ENCODE measurements around the gene EML4.
"Not testable (repeated sequence)": the region's sequence is repeated elsewhere in the genome, so short reads cannot be mapped to it uniquely, and the experiment has no call there.

Gene EML4

GRCh38 chr2:42266236-42266635 is 97.1 kb downstream of the EML4 start:
- ATAC-seq: no peak
- DNase-seq: no peak

DNA sequence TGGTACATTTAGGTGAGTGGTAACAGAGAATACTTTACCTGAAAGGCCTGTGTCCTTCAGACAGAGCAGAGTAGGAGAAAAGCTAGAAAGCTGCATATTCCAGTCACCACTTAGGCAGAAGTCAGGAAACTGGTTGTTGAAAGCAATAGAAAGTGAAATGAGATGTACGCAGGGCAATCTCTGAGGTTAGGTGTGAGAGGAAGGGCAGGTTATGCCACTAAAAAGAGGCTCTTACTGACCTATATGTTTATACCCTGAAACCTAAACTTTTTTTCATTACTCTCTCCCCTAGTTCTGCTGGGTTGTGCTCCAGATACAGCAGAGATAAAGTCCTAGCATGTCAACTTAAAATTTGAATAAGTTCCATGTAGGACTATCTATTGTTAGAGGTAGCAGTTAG is 98.4 kb downstream of the EML4 start:
- ATAC-seq (peak; percentile 52), DNase-seq (no peak)

GRCh38 chr2:42268528-42269151 is 99.5 kb downstream of the EML4 start:
- ATAC-seq (no peak), DNase-seq (no peak)

DNA sequence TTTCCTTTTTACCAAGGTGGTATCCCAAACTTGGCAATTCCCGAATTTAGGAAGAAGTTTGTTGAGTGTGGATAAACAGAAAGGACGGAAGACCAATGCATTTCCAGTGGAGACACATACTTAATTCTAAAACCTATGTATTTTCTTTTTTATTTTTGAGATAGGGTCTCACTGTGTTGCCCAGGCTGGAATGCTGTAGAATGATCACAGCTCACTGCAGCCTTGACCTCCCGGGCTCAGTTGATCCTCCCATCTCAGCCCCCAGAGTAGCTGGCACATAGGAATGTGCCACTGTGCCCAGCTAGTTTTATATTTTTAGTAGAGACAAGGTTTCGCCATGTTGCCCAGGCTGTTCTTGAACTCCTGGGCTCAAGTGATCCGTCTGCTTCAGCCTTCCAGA is 101.6 kb downstream of the EML4 start:
- DNase-seq (no peak), ATAC-seq (no peak)

GRCh38 chr2:42271246-42271645 is 102.1 kb downstream of the EML4 start:
- DNase-seq, ATAC-seq: not testable (repeated sequence)

DNA sequence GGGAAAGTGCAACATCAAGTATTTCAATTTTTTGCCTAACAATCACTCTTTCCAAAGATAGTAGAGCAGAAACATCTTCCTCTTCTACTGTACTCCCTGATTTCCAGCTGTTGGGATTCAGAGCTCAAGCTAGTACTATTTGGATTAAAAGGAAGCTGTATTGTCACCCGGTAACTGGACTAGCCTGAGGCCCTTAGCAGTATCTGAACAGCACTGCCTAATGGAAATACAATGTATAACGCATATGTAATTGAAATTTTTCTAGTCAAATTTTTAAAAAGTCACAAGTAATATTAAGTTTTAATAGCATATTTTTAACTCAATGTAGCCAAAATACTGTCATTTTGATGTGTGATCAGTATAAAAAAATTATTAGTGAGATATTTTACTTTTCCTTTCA is 105.7 kb downstream of the EML4 start:
- no peak for DNase-seq
- ATAC-seq: no peak

DNA sequence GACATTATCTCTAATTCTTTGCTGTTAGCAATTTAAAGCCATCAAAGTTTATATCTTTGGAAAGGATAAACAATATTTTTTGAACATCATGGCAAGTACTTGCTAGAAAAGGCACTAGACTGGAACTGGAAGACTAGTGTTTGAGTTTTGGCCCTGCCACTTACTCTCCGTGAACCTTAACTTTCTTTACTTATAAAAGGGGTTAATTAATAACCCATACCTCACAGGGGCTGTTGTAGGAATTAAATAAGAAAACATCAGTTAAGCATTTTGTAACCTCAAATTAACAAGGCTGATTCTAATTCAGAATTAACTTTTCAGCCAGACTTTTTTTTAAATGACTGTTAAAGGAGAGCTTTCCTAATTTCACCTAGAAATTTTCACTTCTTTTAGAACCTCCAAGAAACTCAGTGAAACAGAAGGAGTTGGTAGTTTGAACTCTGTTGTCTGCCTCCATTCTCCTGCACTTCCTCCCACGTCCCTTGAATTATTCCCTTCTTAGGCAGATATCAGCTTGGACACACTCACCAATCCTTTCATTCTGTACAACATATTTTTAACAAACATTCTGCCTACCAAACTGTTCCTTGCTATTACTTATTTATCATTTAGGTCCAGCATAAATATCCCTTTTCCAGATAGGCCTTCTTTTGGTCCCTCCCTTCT is 112.4 kb downstream of the EML4 start:
- DNase-seq (no peak), ATAC-seq (no peak)

GRCh38 chr2:42284019-42284418 is 114.9 kb downstream of the EML4 start:
- DNase-seq: no peak
- ATAC-seq: no peak

GRCh38 chr2:42286268-42286946 is 117.3 kb downstream of the EML4 start:
- ATAC-seq: no peak
- DNase-seq: no peak

- no peak for DNase-seq
- ATAC-seq: peak; percentile 59
Observed at GRCh38 chr2:42288811-42289210, 119.7 kb downstream of the EML4 start.

DNA sequence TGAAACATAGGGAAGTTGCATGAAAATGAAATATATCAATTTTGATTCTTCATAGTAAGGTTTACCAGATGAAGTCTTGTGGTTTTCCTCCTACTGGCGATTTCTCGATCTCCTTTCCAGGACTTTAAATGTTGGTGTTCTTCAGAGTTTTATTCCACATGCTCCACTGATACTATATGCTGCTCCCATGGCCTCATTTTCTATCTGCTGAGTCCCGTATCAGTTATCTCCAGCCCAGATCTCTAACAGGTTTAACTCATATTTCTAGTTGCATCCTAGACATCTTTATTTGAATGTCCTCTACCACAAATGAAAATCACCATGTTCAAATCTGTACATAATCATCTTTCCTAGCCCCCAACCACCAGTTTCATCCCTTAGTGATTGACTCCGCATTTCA is 120.1 kb downstream of the EML4 start:
- no peak for ATAC-seq
- DNase-seq: no peak

- ATAC-seq: no peak
- no peak for DNase-seq
Observed at GRCh38 chr2:42290005-42290404, 120.9 kb downstream of the EML4 start.

- ATAC-seq (no peak), DNase-seq (no peak)
Observed at GRCh38 chr2:42293019-42293418, 123.9 kb downstream of the EML4 start.

- DNase-seq (no peak), ATAC-seq (no peak)
Observed at GRCh38 chr2:42296226-42296625, 127.1 kb downstream of the EML4 start.

DNA sequence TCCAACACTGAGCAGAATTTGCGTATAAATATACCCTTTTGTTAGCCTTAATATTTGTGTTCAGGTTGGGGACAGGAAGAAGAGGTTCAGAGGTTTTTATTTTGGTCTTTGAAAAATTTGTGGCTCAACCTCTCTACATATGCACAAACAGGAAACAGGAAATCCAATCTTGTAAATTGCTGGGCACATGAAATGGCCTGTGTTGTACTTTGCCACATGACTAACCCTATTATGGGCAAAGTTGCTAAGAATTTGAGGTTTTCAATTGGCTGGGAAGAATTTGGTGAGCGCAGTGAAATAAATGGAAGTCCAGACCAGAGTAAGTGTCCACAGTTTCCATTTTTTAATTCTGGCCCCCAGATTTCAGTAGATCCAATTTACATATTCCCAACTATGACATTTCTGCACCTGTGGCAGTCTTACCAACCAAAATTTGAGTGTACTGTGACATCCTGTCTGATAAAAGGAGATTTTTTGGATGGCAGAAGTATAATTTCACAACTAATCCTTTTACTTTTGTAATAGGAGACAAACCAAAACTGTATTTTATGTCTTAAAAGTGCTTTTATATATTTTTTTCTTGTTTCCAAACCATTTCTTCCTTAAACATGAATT is 128.3 kb downstream of the EML4 start:
- DNase-seq: no peak
- ATAC-seq: no peak

DNA sequence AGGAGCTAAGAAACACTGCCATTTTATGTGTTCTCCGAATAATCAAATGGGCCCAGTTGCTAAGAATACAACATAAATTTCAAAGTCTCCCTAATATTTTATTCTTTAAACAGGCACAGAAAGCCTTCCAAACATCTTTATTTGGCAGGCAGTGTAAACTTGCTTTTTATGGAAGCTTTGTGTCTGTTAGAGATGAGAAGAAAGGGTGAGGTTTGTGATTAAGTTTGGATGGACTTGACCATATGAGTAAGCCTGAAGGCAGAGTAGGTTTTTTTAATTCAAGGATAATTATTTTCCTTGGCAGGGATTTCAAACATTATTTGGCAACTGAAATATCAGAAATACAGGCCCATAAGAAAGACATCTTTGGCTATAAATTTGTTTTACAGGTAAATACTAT is 129.0 kb downstream of the EML4 start:
- no peak for DNase-seq
- ATAC-seq: no peak

- ATAC-seq (no peak), DNase-seq (no peak)
Observed at GRCh38 chr2:42298996-42299754, 130.0 kb downstream of the EML4 start.

- DNase-seq: no peak
- ATAC-seq: no peak
Observed at GRCh38 chr2:42300527-42300926, 131.4 kb downstream of the EML4 start.

- ATAC-seq (no peak), DNase-seq (no peak)
Observed at GRCh38 chr2:42303252-42303651, 134.1 kb downstream of the EML4 start.

DNA sequence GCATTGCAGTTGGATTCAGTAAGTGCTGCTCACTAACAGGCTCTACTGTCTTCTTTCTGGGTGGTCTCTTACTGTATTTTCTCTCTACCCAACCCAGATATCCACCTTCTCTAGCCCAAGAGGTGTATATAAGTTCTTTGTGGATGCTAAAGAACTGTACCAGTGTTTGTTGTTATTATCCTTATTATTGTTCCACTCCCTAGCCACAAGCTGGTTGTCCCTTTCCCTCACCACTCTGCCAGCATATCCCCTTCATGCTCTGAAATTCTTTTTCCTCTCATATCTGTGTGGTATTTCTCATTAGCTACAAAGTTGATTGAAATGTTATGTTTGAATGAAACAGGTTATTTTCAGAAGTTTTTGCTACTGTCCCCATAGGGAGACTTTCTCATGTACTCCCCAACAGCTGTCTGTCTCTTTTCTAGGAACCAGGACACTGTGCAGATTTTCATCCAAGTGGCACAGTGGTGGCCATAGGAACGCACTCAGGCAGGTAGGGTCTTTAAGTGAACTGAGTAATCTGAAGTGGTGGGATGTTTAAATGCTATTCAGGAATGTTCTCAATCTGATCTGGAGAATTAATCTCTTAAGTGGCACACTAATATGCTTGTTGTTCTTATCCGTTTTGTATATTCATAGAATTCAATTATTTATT is 135.0 kb downstream of the EML4 start:
- DNase-seq (no peak), ATAC-seq (no peak)

GRCh38 chr2:42307180-42307579 is 138.0 kb downstream of the EML4 start:
- DNase-seq (no peak), ATAC-seq (no peak)

DNA sequence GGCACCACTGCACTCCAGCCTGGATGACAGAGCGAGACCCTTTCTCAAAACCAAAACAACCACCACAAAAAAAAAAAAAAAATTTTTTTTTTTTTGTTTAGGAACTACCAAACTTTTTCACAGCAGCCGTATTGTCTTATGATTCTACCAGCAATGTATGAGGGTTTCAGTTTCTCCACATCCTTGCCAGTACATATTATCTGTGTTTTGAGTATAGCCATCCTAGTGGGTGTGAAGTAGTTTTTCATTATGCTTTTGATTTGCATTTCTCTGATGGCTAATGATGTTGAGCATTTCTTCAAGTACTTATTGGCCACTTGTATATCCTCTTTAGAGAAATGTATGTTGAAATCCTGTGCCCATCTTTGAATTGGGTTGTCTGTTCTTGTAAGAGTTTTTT is 140.2 kb downstream of the EML4 start:
- no peak for ATAC-seq
- no peak for DNase-seq
